ENCODE results near the gene HLA-DRB1. TPM values are rescaled to one million over a fixed set of nuclear protein-coding genes. Genes with fewer than 3 reads are reported as not detected.
"Not testable (repeated sequence)": the region's sequence is repeated elsewhere in the genome, so short reads cannot be mapped to it uniquely, and the experiment has no call there.

HLA-DRB1 gene
- total RNA-seq, 4 donors from 2014 or later, result 3.7 to 68.8 (median 22.4) TPM

DNA sequence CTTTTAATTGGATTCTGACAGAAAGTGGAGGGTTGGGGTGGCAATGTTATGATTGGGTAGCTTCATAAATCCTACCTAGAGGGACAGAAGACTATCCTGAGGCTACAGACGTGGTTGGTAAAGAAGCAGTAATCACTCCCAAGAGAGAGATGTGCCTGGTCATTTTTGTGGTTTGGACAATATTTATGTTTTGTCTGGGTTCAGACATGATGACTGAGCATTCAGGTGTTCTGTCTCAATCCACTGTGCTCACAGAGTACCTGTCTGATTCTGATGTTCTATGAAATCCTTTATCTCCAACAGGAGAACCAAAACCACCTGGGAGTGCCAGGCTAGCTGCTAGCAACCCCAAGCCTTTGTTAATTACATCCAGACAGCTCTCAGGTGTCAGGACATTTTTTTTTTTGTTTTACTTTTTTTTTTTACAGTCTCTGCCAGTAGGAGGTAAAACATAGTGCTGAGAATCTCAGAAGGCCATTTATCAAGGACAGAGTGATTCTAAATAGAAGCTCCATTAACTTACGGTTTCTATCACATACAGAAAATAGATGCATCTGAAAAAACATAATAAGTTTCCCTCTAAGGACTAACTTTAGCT lies 46.0 kb upstream of the HLA-DRB1 start:
- 14 to 34% methylated on average over 2 of the region's 2 CpGs for WGBS, 2 donors
- H3K4me3 ChIP-seq, result no peak overlapping the region
- no peak overlapping the region for H3K27ac ChIP-seq
- intact Hi-C loops (cut with DNase I), result no loop called here
- H3K4me1 ChIP-seq, result no peaks in the 10 kb centered on the region
- TF ChIP-seq POLR2A (IDR thresholded peaks at IDR 0.05), result no peak
- no peak for TF ChIP-seq CTCF (IDR thresholded peaks at IDR 0.05)
- DNase-seq, result no peak
- H3K27me3 ChIP-seq, result peaks cover 0 to 13% (median 0%) of the 10 kb centered on the region in 4 donors
- H3K9me3 ChIP-seq, result no peaks in the 10 kb centered on the region
- H3K36me3 ChIP-seq, result no peaks in the 10 kb centered on the region

- H3K4me1 ChIP-seq; H3K27ac ChIP-seq; H3K4me3 ChIP-seq; H3K9me3 ChIP-seq; DNase-seq; H3K36me3 ChIP-seq; H3K27me3 ChIP-seq; intact Hi-C loops (cut with DNase I): not testable (repeated sequence)
- WGBS, 2 donors, result 61 to 90% methylated on average over 3 to 6 of the region's 13 CpGs
Observed at GRCh38 chr6:32629793-32630192, 40.1 kb upstream of the HLA-DRB1 start.

DNA sequence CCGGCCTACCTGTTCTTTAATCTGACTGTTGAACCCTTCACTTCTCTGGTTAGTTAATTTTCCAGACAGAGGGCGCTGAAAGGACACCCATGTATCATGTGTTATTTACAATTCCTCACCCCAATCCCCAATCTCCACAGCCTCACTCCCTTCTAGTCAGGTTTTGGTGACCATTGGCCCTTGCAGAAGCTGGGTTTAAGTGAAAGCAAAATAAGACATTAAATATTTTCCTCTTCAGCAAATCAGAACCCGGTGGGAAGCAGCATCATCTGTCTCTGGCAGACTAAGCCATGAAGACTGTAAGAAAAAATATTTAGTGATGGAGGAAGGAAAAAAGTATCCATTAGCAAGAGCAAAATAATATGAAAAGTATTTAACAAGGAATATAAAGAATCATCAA lies 38.2 kb upstream of the HLA-DRB1 start:
- Histone ChIP-seq H3K4me3 (no peak overlapping the region), H3K36me3 (no peaks in the 10 kb centered on the region), H3K27ac (peak overlapping the region in 1 of 4 donors; percentile 61), H3K4me1 (no peaks in the 10 kb centered on the region), H3K9me3 (no peaks in the 10 kb centered on the region), H3K27me3 (no peaks in the 10 kb centered on the region)
- WGBS, 2 donors, result 28 to 43% methylated on average over 3 of the region's 3 CpGs
- TF ChIP-seq POLR2A (IDR thresholded peaks at IDR 0.05) (peak in 1 of 4 donors; percentile 31), CTCF (IDR thresholded peaks at IDR 0.05) (no peak)
- intact Hi-C loops (cut with DNase I), result no loop called here
- DNase-seq, result no peak

- H3K4me1 ChIP-seq, result no peaks in the 10 kb centered on the region
- 0 to 42% methylated on average over 1 to 2 of the region's 3 CpGs for WGBS, 2 donors
- TF ChIP-seq CTCF (IDR thresholded peaks at IDR 0.05) (no peak), POLR2A (IDR thresholded peaks at IDR 0.05) (no peak)
- no peak overlapping the region for H3K4me3 ChIP-seq
- intact Hi-C loops (cut with DNase I), result no loop called here
- no peaks in the 10 kb centered on the region for H3K36me3 ChIP-seq
- no peak overlapping the region for H3K27ac ChIP-seq
- DNase-seq, result no peak
- H3K9me3 ChIP-seq, result no peaks in the 10 kb centered on the region
- H3K27me3 ChIP-seq, result no peaks in the 10 kb centered on the region
Observed at GRCh38 chr6:32627249-32627648, 37.6 kb upstream of the HLA-DRB1 start.

- Histone ChIP-seq H3K27ac (no peak overlapping the region), H3K36me3 (no peaks in the 10 kb centered on the region), H3K9me3 (no peaks in the 10 kb centered on the region), H3K4me3 (no peak overlapping the region), H3K27me3 (no peaks in the 10 kb centered on the region), H3K4me1 (no peaks in the 10 kb centered on the region)
- no peak for DNase-seq
- TF ChIP-seq POLR2A (IDR thresholded peaks at IDR 0.05), result no peak
- TF ChIP-seq CTCF (IDR thresholded peaks at IDR 0.05), result no peak
- intact Hi-C loops (cut with DNase I), result no loop called here
- WGBS, 2 donors, result 21 to 30% methylated on average over 5 of the region's 5 CpGs
Observed at GRCh38 chr6:32625137-32625536, 35.5 kb upstream of the HLA-DRB1 start.

DNA sequence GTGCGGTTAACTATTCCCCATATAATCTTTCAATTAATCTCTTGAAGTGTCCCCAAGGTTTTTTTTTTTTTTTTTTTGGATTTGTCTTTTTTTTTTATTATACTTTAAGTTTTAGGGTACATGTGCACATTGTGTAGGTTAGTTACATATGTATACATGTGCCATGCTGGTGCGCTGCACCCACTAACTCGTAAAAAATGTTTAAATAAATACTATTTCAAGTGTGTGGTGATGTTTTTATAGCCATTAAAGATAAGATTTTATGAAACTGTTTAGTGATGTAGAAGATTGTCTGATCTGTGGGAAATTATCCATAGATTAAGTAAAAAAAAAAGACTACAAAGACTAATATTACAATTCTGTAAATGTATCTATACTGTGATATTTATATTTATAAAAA lies 34.9 kb upstream of the HLA-DRB1 start:
- WGBS, 2 donors, result 0% methylated on average over 1 of the region's 3 CpGs
- no peak overlapping the region for H3K27ac ChIP-seq
- no peaks in the 10 kb centered on the region for H3K36me3 ChIP-seq
- no peaks in the 10 kb centered on the region for H3K9me3 ChIP-seq
- H3K4me3 ChIP-seq, result no peak overlapping the region
- TF ChIP-seq CTCF (IDR thresholded peaks at IDR 0.05) (no peak), POLR2A (IDR thresholded peaks at IDR 0.05) (no peak)
- H3K4me1 ChIP-seq, result no peaks in the 10 kb centered on the region
- no peak for DNase-seq
- no peaks in the 10 kb centered on the region for H3K27me3 ChIP-seq
- intact Hi-C loops (cut with DNase I), result no loop called here
